HepG2 (cell line): ENCODE results near the gene MST1.

ENCODE experiments used
- HNRNPLL ChIP-seq: fragments of 200-400 bp; formaldehyde crosslinking; IDR thresholded peaks from 2 replicates; pipeline ENCODE4 v1.6.1; 2017; ENCODE audit warnings: mild to moderate bottlenecking, low read depth, low read length; ENCODE audit not compliant: poor library complexity, severe bottlenecking
- SIX4 ChIP-seq: sonication (generic); formaldehyde crosslinking; IDR thresholded peaks from 2 replicates; pipeline ENCODE4 v1.4.0; 2020; ENCODE audit warnings: missing genetic modification reagents
- TBP ChIP-seq: sonication (generic); formaldehyde crosslinking; IDR thresholded peaks from 2 replicates; pipeline ENCODE4 v1.5.0; 2020; ENCODE audit warnings: missing genetic modification reagents
- ZNF3 ChIP-seq: IDR thresholded peaks from 2 replicates; pipeline ENCODE4 v1.7.0; 2017; ENCODE audit warnings: inconsistent platforms
- ZNF772 ChIP-seq: sonication (generic); formaldehyde crosslinking; IDR thresholded peaks from 2 replicates; pipeline ENCODE4 v1.5.0; 2020; ENCODE audit warnings: mild to moderate bottlenecking, missing genetic modification reagents

- TF ChIP-seq HNRNPLL (no peak), TBP (CRISPR knock-in tag) (no peak), ZNF3 (CRISPR knock-in tag) (no peak), SIX4 (no peak), ZNF772 (CRISPR knock-in tag) (no peak)
Measured at GRCh38 chr3:49661281-49661680, 28.0 kb downstream of the MST1 start.
